Astrocyte of the cerebellum (primary cell): ENCODE data around the gene ENKUR.

ENCODE experiments used
- DNase-seq: peaks from one replicate; pipeline ENCODE4 v3.0.0-alpha.2; 2011; ENCODE audit warnings: low read depth
- H3K4me3 ChIP-seq: 2 replicates; pipeline ENCODE4 v1.5.1; 2011; ENCODE audit warnings: mild to moderate bottlenecking, low read depth, low read length, moderate library complexity
- in situ Hi-C: cut with HindIII; loops from 2 replicates; pipeline ENCODE4 v1.10.0; 2017; ENCODE audit warnings: low sequenced_read_pairs
- TF ChIP-seq, protein P1 (sequence below): IDR thresholded peaks from 2 replicates; pipeline ENCODE4 v1.5.1; 2012; ENCODE audit warnings: low read length, low read depth, moderate library complexity, mild to moderate bottlenecking; ENCODE audit errors: missing control alignments

The ENKUR gene

GRCh38 chr10:25059990-25060389, 44.0 kb upstream of the ENKUR start:
- no peak overlapping the region for H3K4me3 ChIP-seq
- DNase-seq = peak; percentile 94
- in situ Hi-C loops = no loop called here
- TF ChIP-seq, protein P1, sequence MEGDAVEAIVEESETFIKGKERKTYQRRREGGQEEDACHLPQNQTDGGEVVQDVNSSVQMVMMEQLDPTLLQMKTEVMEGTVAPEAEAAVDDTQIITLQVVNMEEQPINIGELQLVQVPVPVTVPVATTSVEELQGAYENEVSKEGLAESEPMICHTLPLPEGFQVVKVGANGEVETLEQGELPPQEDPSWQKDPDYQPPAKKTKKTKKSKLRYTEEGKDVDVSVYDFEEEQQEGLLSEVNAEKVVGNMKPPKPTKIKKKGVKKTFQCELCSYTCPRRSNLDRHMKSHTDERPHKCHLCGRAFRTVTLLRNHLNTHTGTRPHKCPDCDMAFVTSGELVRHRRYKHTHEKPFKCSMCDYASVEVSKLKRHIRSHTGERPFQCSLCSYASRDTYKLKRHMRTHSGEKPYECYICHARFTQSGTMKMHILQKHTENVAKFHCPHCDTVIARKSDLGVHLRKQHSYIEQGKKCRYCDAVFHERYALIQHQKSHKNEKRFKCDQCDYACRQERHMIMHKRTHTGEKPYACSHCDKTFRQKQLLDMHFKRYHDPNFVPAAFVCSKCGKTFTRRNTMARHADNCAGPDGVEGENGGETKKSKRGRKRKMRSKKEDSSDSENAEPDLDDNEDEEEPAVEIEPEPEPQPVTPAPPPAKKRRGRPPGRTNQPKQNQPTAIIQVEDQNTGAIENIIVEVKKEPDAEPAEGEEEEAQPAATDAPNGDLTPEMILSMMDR = no peak

DNA sequence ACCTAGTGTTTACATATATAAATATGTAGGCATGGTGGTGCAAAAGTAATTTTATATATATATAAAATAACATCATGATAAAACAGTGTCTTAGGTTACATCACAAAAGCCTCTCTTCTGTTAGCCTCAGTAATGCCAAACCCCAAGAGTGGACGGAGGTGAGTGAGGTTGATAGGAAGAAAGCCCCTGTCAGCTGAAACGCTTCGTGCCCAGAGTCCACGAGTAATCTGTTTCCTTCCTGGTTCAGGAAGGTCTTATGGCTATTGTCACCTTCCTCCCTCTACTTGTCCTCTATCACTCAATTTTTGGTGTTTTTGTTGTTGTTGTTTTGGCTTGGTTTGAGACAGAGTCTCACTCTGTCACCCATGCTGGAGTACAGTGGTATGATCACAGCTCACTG, 41.9 kb upstream of the ENKUR start:
- DNase-seq = no peak
- in situ Hi-C loops = no loop called here

GRCh38 chr10:25056726-25057125, 40.8 kb upstream of the ENKUR start:
- no peak for DNase-seq
- no peak overlapping the region for H3K4me3 ChIP-seq
- TF ChIP-seq, protein P1 = no peak
- in situ Hi-C loops = no loop called here

More for the DNA sequence above, 41.9 kb upstream of the ENKUR start:
- TF ChIP-seq, protein P1 = no peak
- no peak overlapping the region for H3K4me3 ChIP-seq

DNA sequence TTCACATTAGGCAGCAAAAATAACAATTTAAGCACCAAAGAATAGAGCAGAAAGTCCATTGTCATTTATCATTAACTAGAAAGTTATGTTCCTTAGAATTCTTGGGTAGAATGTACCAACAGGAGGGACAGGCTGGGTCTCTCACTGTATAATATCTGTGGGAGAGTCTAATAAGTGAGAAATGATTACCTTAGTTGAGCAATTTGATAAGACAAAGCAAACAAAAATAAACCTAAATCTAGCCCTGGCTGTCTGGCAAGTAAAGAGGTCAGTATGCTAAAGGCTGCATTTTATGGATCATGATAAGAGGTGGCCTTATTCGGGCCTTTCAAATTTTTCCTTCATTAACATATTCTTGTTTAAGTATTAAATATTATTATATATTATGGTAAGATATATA, 36.1 kb upstream of the ENKUR start:
- TF ChIP-seq, protein P1 = no peak
- in situ Hi-C loops = no loop called here
- DNase-seq = no peak
- no peak overlapping the region for H3K4me3 ChIP-seq

DNA sequence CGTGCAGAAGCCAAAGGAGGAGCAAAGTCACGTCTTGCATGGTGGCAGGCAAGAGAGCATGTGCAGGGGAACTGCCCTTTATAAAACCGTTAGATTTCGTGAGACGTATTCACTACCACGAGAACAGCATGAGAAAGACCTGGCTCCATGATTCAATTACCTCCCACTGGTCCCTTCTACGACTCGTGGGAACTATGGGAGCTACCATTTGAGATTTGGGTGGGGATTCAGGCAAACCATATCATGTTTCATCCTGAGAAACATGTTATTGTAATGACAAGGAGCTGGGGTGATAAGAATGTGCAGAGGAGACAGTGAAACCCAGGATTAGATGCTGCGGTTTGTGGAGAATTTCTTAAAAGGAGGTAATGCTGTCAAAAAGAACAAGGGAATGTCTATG, 34.4 kb upstream of the ENKUR start:
- H3K4me3 ChIP-seq = no peak overlapping the region
- in situ Hi-C loops = no loop called here
- TF ChIP-seq, protein P1 = no peak
- no peak for DNase-seq

DNA sequence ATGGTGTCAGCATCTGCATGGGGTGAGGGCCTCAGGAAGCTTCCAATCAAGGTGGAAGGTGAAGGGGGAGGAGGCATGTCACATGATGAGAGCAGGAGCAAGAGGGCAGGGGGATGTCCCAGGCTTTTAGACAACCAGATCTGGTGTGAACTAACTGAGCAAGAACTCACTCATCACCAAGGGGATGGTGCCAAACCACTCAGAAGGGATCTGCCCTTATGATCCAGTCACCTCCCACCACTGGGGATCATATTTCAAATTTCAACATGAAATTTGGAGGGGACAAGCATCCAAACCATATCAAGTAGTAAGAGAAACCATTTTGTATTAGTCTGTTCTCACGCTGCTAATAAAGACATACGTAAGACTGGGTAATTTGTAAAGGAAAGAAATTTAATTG, 34.0 kb upstream of the ENKUR start:
- H3K4me3 ChIP-seq = no peak overlapping the region
- in situ Hi-C loops = no loop called here
- no peak for DNase-seq
- TF ChIP-seq, protein P1 = no peak

DNA sequence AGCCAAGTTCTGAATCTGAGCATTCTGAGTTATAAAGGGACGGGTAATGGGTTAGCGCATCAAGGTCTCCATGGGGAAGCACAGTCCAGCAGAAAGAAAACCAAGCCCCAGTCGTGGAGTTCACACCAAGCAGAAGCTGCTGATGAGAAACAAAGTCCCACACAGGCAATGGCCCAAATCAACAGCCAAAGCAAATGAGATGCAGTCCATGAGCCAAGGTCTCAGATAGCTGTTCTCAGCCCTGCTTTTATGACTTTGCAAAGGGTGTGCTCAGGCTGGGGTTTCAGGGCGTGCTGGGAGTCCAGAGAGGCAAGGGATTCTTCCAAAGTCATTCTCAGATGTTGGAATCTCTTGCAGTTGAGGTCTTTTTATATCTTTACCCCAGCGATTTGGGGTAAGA, 32.5 kb upstream of the ENKUR start:
- DNase-seq = no peak
- in situ Hi-C loops = no loop called here
- TF ChIP-seq, protein P1 = no peak
- H3K4me3 ChIP-seq = no peak overlapping the region
